Neural progenitor cell (in vitro differentiated cells): Measurements from ENCODE around the gene RADX.
"Not testable (repeated sequence)": the region's sequence is repeated elsewhere in the genome, so short reads cannot be mapped to it uniquely, and the experiment has no call there.

Experiments used
- CTCF ChIP-seq: fragments of 200-600 bp; sonication (generic); IDR thresholded peaks from 2 replicates; pipeline ENCODE4 v1.5.1; 2017; ENCODE audit warnings: antibody characterized with exemption, mild to moderate bottlenecking
- EZH2 ChIP-seq: fragments of 200-600 bp; sonication (generic); IDR thresholded peaks from 2 replicates; pipeline ENCODE4 v1.6.1; 2017; ENCODE audit warnings: antibody characterized with exemption, mild to moderate bottlenecking, moderate library complexity

GRCh38 chrX:106653625-106654024 is 41.8 kb downstream of the RADX start:
- TF ChIP-seq CTCF, EZH2: not testable (repeated sequence)
